Pancreas (tissue), 10 donors: ENCODE results near the gene NECTIN1. TPM values are rescaled to one million over a fixed set of nuclear protein-coding genes. Genes with fewer than 3 reads are reported as not detected.

Experiments used
- ATAC-seq, 4 donors: fragments of 200-7000 bp; cut with Tn5 transposase; one replicate each; pipeline versions ENCODE4 v1.8.0 to v1.9.1; 2020; ENCODE audit warnings: mild to moderate bottlenecking in 4 of 4, moderate library complexity in 4 of 4
- DNase-seq, 6 donors: peaks; one replicate each; pipeline ENCODE4 v3.0.0-alpha.2; 2020
- FAIRE-seq: peaks from 2 replicates; lab custom pipeline; 2012; peaks lifted over from hg19 to GRCh38; lab: Jason Lieb, UNC
- H3K27ac ChIP-seq, 4 donors: fragments of 200-600 bp; sonication (generic); 1 replicate in 3 of 4; 2 replicates in 1 of 4; pipeline versions ENCODE4 v1.5.0 to v1.8.0; 2020
- H3K27me3 ChIP-seq, 4 donors: fragments of 200-600 bp; one replicate each; pipeline ENCODE4 v1.8.0; 2021
- H3K36me3 ChIP-seq, 3 donors: fragments of 200-600 bp; sonication (generic) in 1 of 3; one replicate each; pipeline versions ENCODE4 v1.5.0 to v1.8.0; 2020 to 2021
- H3K4me1 ChIP-seq, 3 donors: fragments of 200-600 bp; one replicate each; pipeline ENCODE4 v1.8.0; 2021
- H3K4me3 ChIP-seq, 4 donors: fragments of 200-600 bp; sonication (generic) in 2 of 4; one replicate each; pipeline versions ENCODE4 v1.5.0 to v1.8.0; 2020 to 2021
- H3K9me3 ChIP-seq, 4 donors: fragments of 200-600 bp; one replicate each; pipeline ENCODE4 v1.8.0; 2021
- WGBS, 2 donors: extraction: QIAGEN DNeasy Blood & Tissue Kit; methylation state at CpG; one replicate each; pipeline ENCODE4 v1.1.7; 2013; 5-methylcytosine and 5-hydroxymethylcytosine counted together
- intact Hi-C, 3 donors: fragments of 100-400 bp; cut with DNase I; formaldehyde crosslinking; loops; one replicate each; pipeline versions ENCODE4 v1.11.1 to v1.14.2; 2022
- polyA plus RNA-seq, 2 donors: library from polyadenylated mRNA; stranded (reverse); fragments of 200-250 nt; gene quantifications; one replicate each; pipeline ENCODE4 v1.2.3, GENCODE V29; 2013
- total RNA-seq, 6 donors: library from RNA; stranded (reverse); fragmentation: NEBNext Ultra II Directional in 4 of 6; extraction: Animal tissue kit (Norgen Biotek cat#: 25700) in 4 of 6; gene quantifications; one replicate each; pipeline versions ENCODE4 v1.2.1 to v1.2.4, GENCODE V29; 2021 to 2023
- TF ChIP-seq, protein P1 (sequence below), 4 donors: fragments of 200-600 bp; sonication (generic) in 3 of 4; IDR thresholded peaks; one replicate each; pipeline versions ENCODE4 v1.5.0 to v1.8.0; 2021; ENCODE audit warnings: antibody characterized with exemption in 4 of 4
- donor health status: healthy with polysubstance abuse.
- donor health status: DM: no; HTN: no; CAD: no; lungs with moderate emphysema.
- donor health status: DM: no; HTN: no; CAD: no.
- donor health status: control.
- donor health status: control.
- donor health status: Bipolar disorder and iron deficiency.
- donor health status: DM: yes; HTN: yes; CAD: no.
- donor health status: DM: no; HTN: no; CAD: no.
- donor health status: DM: no; HTN: no; CAD: no.
- donor health status: DM: yes; HTN: yes; CAD: no.

Gene NECTIN1
- total and polyA plus RNA-seq, 8 donors: 7.9 to 24.7 (median 19.0) TPM

DNA sequence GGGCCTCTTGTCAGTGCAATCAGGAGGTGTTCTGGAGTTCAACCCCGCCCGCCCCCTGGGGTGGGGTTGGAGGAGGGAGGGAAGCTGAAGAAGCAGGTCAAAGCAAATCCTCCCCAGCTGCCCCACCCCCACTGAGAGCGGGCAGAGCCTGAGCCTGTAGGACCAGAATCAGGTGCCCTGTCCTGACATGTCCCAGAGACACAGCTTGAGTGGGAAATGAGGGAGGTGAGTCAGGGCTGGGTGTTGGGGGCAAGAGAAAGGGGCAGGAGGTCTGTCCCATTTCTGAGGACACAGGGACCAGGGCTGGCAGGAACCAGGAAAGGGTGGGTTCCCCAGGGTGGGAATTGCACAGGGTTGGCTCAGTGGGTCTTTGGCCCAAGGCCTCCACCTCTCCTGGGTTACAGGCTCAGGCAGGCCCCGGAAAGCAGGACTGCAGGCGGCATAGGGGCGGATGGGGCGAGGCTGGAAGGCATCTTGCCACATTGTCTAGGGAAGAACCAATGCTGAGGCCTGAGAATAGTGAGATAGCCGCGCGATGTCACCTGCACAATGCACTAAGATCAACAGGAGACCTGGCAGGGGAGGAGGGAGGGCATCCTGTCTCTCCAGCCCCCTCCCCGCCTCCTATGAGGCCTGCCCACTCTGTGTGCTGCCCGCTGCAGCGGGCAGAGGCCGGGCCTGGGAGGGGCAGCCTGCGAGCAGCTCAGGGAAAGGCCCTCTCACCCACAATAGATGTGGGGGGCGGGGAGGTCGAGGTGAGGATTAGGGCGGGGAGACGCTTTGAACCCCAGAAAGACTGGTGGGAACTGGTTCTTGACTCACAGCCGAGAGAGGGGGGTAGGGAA, 32.4 kb downstream of the NECTIN1 start:
- DNase-seq (peak in 1 of 6 donors; percentile 42), ATAC-seq (no peak), FAIRE-seq (no peak)
- TF ChIP-seq, protein P1, sequence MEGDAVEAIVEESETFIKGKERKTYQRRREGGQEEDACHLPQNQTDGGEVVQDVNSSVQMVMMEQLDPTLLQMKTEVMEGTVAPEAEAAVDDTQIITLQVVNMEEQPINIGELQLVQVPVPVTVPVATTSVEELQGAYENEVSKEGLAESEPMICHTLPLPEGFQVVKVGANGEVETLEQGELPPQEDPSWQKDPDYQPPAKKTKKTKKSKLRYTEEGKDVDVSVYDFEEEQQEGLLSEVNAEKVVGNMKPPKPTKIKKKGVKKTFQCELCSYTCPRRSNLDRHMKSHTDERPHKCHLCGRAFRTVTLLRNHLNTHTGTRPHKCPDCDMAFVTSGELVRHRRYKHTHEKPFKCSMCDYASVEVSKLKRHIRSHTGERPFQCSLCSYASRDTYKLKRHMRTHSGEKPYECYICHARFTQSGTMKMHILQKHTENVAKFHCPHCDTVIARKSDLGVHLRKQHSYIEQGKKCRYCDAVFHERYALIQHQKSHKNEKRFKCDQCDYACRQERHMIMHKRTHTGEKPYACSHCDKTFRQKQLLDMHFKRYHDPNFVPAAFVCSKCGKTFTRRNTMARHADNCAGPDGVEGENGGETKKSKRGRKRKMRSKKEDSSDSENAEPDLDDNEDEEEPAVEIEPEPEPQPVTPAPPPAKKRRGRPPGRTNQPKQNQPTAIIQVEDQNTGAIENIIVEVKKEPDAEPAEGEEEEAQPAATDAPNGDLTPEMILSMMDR (IDR thresholded peaks at IDR 0.05): no peak
- H3K4me3 ChIP-seq: no peak overlapping the region
- no peak overlapping the region for H3K27ac ChIP-seq
- no peaks in the 10 kb centered on the region for H3K27me3 ChIP-seq
- no peaks in the 10 kb centered on the region for H3K9me3 ChIP-seq
- no peaks in the 10 kb centered on the region for H3K36me3 ChIP-seq
- intact Hi-C loops: no loop called here
- 91 to 92% methylated on average over 20 of the region's 20 CpGs for WGBS, 2 donors
- H3K4me1 ChIP-seq: peaks cover 15 to 19% (median 16%) of the 10 kb centered on the region in 3 donors

DNA sequence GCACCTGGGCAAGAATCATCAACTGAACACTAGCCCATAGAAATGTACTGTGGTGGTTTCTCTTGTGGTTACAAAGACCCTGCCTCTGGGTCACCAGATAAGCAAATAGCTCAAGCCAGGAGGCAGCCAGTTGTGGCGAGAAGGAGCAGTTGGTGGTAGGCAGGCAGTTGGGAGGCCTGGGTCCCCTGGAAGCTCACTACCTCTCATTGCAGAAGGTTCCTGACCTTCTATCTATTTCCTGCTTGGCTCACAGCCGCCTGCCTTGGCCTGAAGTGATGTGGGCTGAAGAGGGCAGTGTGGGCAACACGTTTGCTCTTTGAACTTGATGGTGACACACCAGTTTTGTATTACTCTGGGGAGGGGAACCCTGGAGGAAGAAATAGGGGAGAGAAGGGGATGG, 34.7 kb downstream of the NECTIN1 start:
- ATAC-seq (peak; percentile 73 to 87 (median 79)), DNase-seq (peak; percentile 62 to 81 (median 70)), FAIRE-seq (no peak)
- H3K9me3 ChIP-seq: no peaks in the 10 kb centered on the region
- intact Hi-C loops: no loop called here
- H3K36me3 ChIP-seq: no peaks in the 10 kb centered on the region
- TF ChIP-seq, protein P1 (IDR thresholded peaks at IDR 0.05): no peak
- WGBS, 2 donors: 24 to 35% methylated on average over 3 of the region's 3 CpGs
- peak overlapping the region in 2 of 4 donors; percentile 19 to 50 for H3K27ac ChIP-seq
- H3K27me3 ChIP-seq: no peaks in the 10 kb centered on the region
- no peak overlapping the region for H3K4me3 ChIP-seq
- peaks cover 6 to 15% (median 7%) of the 10 kb centered on the region in 3 donors for H3K4me1 ChIP-seq

DNA sequence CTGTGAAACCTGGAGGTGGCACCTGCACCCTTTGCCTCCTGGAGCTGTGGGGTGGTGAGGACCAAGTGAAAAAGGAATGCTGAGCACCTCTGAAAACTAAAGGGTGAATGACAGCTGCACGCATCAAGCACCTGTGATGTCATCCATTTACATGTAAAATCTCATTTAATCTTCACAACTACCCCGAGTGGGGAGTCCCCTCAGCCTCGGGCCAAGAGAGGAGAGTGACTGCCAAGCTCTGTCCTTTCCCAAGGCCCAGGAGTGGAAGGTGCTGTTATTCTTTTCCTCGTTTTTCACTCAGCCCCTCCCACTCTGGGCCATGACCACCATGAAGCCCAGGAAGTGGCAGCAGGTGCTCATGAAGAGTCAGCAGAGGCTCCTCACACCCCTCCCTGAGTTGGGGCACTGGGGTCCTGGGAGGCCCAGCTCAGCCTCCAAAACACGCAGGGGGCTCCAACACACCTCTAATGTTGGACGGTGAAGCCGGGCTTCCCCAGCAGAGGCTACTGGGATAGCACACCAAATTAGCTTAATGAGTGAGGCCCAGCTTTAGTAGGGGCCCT, 35.7 kb downstream of the NECTIN1 start:
- intact Hi-C loops: no loop called here
- FAIRE-seq (no peak), DNase-seq (peak in 1 of 6 donors; percentile 30), ATAC-seq (peak in 3 of 4 donors; percentile 13 to 53 (median 14))
- Histone ChIP-seq H3K4me3 (no peak overlapping the region), H3K27ac (peak overlapping the region in 1 of 4 donors; percentile 19), H3K27me3 (no peaks in the 10 kb centered on the region), H3K9me3 (no peaks in the 10 kb centered on the region), H3K4me1 (peaks cover 4 to 8% (median 7%) of the 10 kb centered on the region in 3 donors), H3K36me3 (no peaks in the 10 kb centered on the region)
- WGBS, 2 donors: 50 to 56% methylated on average over 7 of the region's 7 CpGs
- TF ChIP-seq, protein P1 (IDR thresholded peaks at IDR 0.05): no peak

DNA sequence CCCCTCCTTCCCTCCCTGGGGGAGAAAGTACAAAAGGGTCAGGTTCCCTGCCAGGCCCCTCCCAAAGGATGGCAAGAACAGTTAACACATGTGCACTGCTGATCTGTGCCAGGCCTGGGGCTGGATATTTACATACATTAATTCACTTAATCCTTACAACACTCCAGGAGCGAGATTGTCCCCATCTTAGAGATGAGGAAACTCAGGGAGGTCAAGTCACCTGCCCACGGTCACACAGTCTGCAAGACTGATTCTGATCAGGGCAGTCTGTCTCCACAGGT, 36.5 kb downstream of the NECTIN1 start:
- Histone ChIP-seq H3K9me3 (no peaks in the 10 kb centered on the region), H3K4me1 (peaks cover 4 to 8% (median 7%) of the 10 kb centered on the region in 3 donors), H3K27ac (no peak overlapping the region), H3K27me3 (no peaks in the 10 kb centered on the region), H3K4me3 (no peak overlapping the region), H3K36me3 (no peaks in the 10 kb centered on the region)
- WGBS, 2 donors: 69 to 78% methylated on average over 2 of the region's 2 CpGs
- DNase-seq (no peak), ATAC-seq (no peak), FAIRE-seq (no peak)
- intact Hi-C loops: no loop called here
- TF ChIP-seq, protein P1 (IDR thresholded peaks at IDR 0.05): no peak
